Chondrocyte (in vitro differentiated cells): Measurements from ENCODE around the gene ZNF497. TPM values are rescaled to one million over a fixed set of nuclear protein-coding genes. Genes with fewer than 3 reads are reported as not detected.

Source experiments
- DNase-seq: peaks from one replicate; pipeline ENCODE4 v3.0.0; 2021; ENCODE audit warnings: mixed read lengths, low spot score
- H3K27ac Mint-ChIP-seq: one replicate; pipeline ENCODE4 v1.8.0; 2021; ENCODE audit warnings: mild to moderate bottlenecking, moderate library complexity, mixed read lengths; ENCODE audit not compliant: unreplicated experiment
- H3K27me3 Mint-ChIP-seq: 2 replicates; pipeline ENCODE4 v1.8.0; 2021; ENCODE audit warnings: low read depth, mixed read lengths
- H3K36me3 Mint-ChIP-seq: 2 replicates; pipeline ENCODE4 v1.8.0; 2021; ENCODE audit warnings: low read depth, mixed read lengths
- H3K4me1 Mint-ChIP-seq: 2 replicates; pipeline ENCODE4 v1.8.0; 2021; ENCODE audit warnings: low read depth, mild to moderate bottlenecking, mixed read lengths
- H3K4me3 Mint-ChIP-seq: one replicate; pipeline ENCODE4 v1.8.0; 2021; ENCODE audit warnings: mild to moderate bottlenecking, moderate library complexity, mixed read lengths; ENCODE audit not compliant: unreplicated experiment
- H3K9me3 Mint-ChIP-seq: 2 replicates; pipeline ENCODE4 v1.8.0; 2021; ENCODE audit warnings: low read depth, mixed read lengths
- CTCF ChIP-seq: fragments of 200-600 bp; sonication (generic); IDR thresholded peaks from 2 replicates; pipeline ENCODE4 v1.5.0; 2021; ENCODE audit warnings: antibody characterized with exemption, mild to moderate bottlenecking, moderate library complexity
- total RNA-seq: library from RNA; stranded (reverse); gene quantifications from 3 replicates; pipeline ENCODE4 v1.2.1, GENCODE V29; 2021

The ZNF497 gene
- total RNA-seq, 1 donor from 2014 or later = 0.65 TPM

GRCh38 chr19:58399903-58400302 lies 37.4 kb upstream of the ZNF497 start:
- H3K9me3 Mint-ChIP-seq = no peaks in the 10 kb centered on the region
- H3K27ac Mint-ChIP-seq = no peak overlapping the region
- peaks cover 18% of the 10 kb centered on the region for H3K4me1 Mint-ChIP-seq

GRCh38 chr19:58398545-58398944 lies 36.0 kb upstream of the ZNF497 start:
- H3K36me3 Mint-ChIP-seq = peaks cover 11% of the 10 kb centered on the region
- peak; percentile 77 for DNase-seq
- H3K27me3 Mint-ChIP-seq = no peaks in the 10 kb centered on the region
- no peaks in the 10 kb centered on the region for H3K9me3 Mint-ChIP-seq
- no peak overlapping the region for H3K4me3 Mint-ChIP-seq
- no peak for TF ChIP-seq CTCF
- H3K27ac Mint-ChIP-seq = no peak overlapping the region
- peaks cover 16% of the 10 kb centered on the region for H3K4me1 Mint-ChIP-seq

More at GRCh38 chr19:58399903-58400302, 37.4 kb upstream of the ZNF497 start:
- peak; percentile 56 for DNase-seq
- TF ChIP-seq CTCF = no peak
- H3K4me3 Mint-ChIP-seq = peak overlapping the region; percentile 78
- peaks cover under 1% of the 10 kb centered on the region for H3K36me3 Mint-ChIP-seq
- H3K27me3 Mint-ChIP-seq = no peaks in the 10 kb centered on the region

- Mint-ChIP-seq H3K27me3 (no peaks in the 10 kb centered on the region), H3K36me3 (peaks cover 12% of the 10 kb centered on the region), H3K4me1 (peaks cover 13% of the 10 kb centered on the region), H3K27ac (no peak overlapping the region), H3K9me3 (no peaks in the 10 kb centered on the region), H3K4me3 (no peak overlapping the region)
- no peak for DNase-seq
- no peak for TF ChIP-seq CTCF
Measured at GRCh38 chr19:58398087-58398486, 35.5 kb upstream of the ZNF497 start.

GRCh38 chr19:58397533-58398037 lies 35.0 kb upstream of the ZNF497 start:
- H3K4me3 Mint-ChIP-seq = no peak overlapping the region
- H3K27me3 Mint-ChIP-seq = no peaks in the 10 kb centered on the region
- peaks cover 13% of the 10 kb centered on the region for H3K4me1 Mint-ChIP-seq
- peaks cover 16% of the 10 kb centered on the region for H3K36me3 Mint-ChIP-seq
- H3K27ac Mint-ChIP-seq = no peak overlapping the region
- no peak for TF ChIP-seq CTCF
- peak; percentile 74 for DNase-seq
- no peaks in the 10 kb centered on the region for H3K9me3 Mint-ChIP-seq

- Mint-ChIP-seq H3K4me3 (no peak overlapping the region), H3K27me3 (no peaks in the 10 kb centered on the region), H3K9me3 (no peaks in the 10 kb centered on the region), H3K4me1 (peaks cover 13% of the 10 kb centered on the region), H3K36me3 (peaks cover 16% of the 10 kb centered on the region), H3K27ac (no peak overlapping the region)
- TF ChIP-seq CTCF = no peak
- no peak for DNase-seq
Measured at GRCh38 chr19:58396691-58397532, 34.4 kb upstream of the ZNF497 start.
